Caco-2 (cell line): ENCODE results near the gene ABCA10. TPM values are rescaled to one million over a fixed set of nuclear protein-coding genes. Genes with fewer than 3 reads are reported as not detected.

ENCODE experiments used
- BruUV-seq: library from RNA; stranded (reverse); fragments of 400-500 nt; replicated peaks from 2 replicates; lab custom pipeline; 2021; lab: Mats Ljungman, UMichigan
- CTCF ChIA-PET: fragments of 300-600 bp; sonication (Branson Sonifier 250); formaldehyde crosslinking; loops from one replicate; lab custom pipeline; 2022; ENCODE audit warnings: antibody characterized with exemption; lab: Charles Lee
- POLR2A ChIA-PET: fragments of 300-600 bp; sonication (Branson Sonifier 250); formaldehyde crosslinking; loops from one replicate; lab custom pipeline; 2022; ENCODE audit warnings: antibody characterized with exemption; lab: Charles Lee
- DNase-seq, 2 experiments: peaks; one replicate each; pipeline versions ENCODE4 v3.0.0 to v3.0.0-alpha.2; 2020 to 2022
- H3K27me3 ChIP-seq: replicated peaks from 2 replicates; pipeline ENCODE4 v1.6.0; 2011; ENCODE audit warnings: low read length; ENCODE audit not compliant: control insufficient read depth, insufficient read depth
- H3K36me3 ChIP-seq: 2 replicates; pipeline ENCODE4 v1.5.1; 2011; ENCODE audit warnings: low read length; ENCODE audit not compliant: control insufficient read depth, insufficient read depth
- H3K4me1 ChIP-seq: fragments of 250-450 bp; sonication (Bioruptor Pico); 2 replicates; pipeline ENCODE4 v1.5.1; 2020; ENCODE audit warnings: mild to moderate bottlenecking
- H3K4me3 ChIP-seq: 2 replicates; pipeline ENCODE4 v1.5.1; 2011; ENCODE audit warnings: low read depth, mild to moderate bottlenecking, control low read depth, low read length
- H3K9me3 ChIP-seq: fragments of 250-450 bp; sonication (Bioruptor Pico); 2 replicates; pipeline ENCODE4 v1.5.1; 2020; ENCODE audit warnings: mild to moderate bottlenecking, moderate library complexity
- H3K27ac Mint-ChIP-seq: one replicate; pipeline ENCODE4 v1.8.0; 2022; ENCODE audit warnings: mixed read lengths; ENCODE audit not compliant: unreplicated experiment
- H3K27me3 Mint-ChIP-seq: one replicate; pipeline ENCODE4 v1.8.0; 2022; ENCODE audit warnings: mixed read lengths; ENCODE audit not compliant: insufficient read depth, unreplicated experiment
- H3K36me3 Mint-ChIP-seq: one replicate; pipeline ENCODE4 v1.8.0; 2022; ENCODE audit warnings: mild to moderate bottlenecking, mixed read lengths; ENCODE audit not compliant: insufficient read depth, unreplicated experiment
- H3K4me1 Mint-ChIP-seq: one replicate; pipeline ENCODE4 v1.8.0; 2022; ENCODE audit warnings: low read depth, mixed read lengths; ENCODE audit not compliant: unreplicated experiment
- H3K4me3 Mint-ChIP-seq: one replicate; pipeline ENCODE4 v1.8.0; 2022; ENCODE audit warnings: mild to moderate bottlenecking, moderate library complexity, mixed read lengths; ENCODE audit not compliant: unreplicated experiment
- H3K9me3 Mint-ChIP-seq: one replicate; pipeline ENCODE4 v1.8.0; 2022; ENCODE audit warnings: mixed read lengths; ENCODE audit not compliant: unreplicated experiment
- intact Hi-C: fragments of 100-400 bp; cut with micrococcal nuclease; formaldehyde crosslinking; loops from one replicate; pipeline ENCODE4 v1.10.0; 2022; ENCODE audit not compliant: unreplicated experiment
- total RNA-seq: library from RNA; stranded (reverse); gene quantifications from 2 replicates; pipeline ENCODE4 v1.2.3, GENCODE V29; 2022
- TF ChIP-seq, protein P1 (sequence below), 2 experiments: fragments of 200-600 bp in 1 of 2; IDR thresholded peaks; 1 replicate in 1 of 2; 2 replicates in 1 of 2; pipeline versions ENCODE4 v1.5.1 to v1.8.0; 2011 to 2022; ENCODE audit warnings: antibody characterized with exemption in 1 of 2, control low read depth in 1 of 2, inconsistent platforms in 1 of 2, low read depth in 1 of 2, low read length in 1 of 2, mild to moderate bottlenecking in 1 of 2, moderate library complexity in 1 of 2; ENCODE audit not compliant: insufficient read depth in 1 of 2, severe bottlenecking in 1 of 2, unreplicated experiment in 1 of 2

ABCA10 gene
- total RNA-seq, 1 experiment from 2014 or later: not detected

DNA sequence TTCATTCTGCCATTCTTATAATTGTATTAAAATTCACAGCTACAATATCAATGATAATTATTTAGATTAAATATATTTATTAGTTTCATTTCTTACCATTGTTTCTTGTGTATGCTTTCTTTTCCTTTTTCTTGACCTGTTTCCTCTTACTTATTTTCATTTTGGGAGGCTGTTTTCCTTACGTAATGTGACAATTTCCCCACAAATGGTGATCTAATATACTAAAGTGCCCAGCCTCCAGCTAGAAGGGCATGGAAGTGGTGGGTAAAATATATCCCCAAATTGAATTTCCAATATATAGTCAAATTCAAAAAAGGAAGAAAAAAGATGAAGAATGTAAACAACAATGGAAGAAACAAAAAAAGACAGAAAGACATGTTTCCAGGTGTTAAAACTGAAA lies 85.5 kb downstream of the ABCA10 start:
- Mint-ChIP-seq H3K36me3 (no peaks in the 10 kb centered on the region), H3K27me3 (no peaks in the 10 kb centered on the region), H3K4me3 (no peak overlapping the region), H3K27ac (no peak overlapping the region), H3K9me3 (no peaks in the 10 kb centered on the region), H3K4me1 (no peaks in the 10 kb centered on the region)
- Histone ChIP-seq H3K4me3 (no peak overlapping the region), H3K36me3 (no peaks in the 10 kb centered on the region), H3K4me1 (no peaks in the 10 kb centered on the region), H3K9me3 (no peaks in the 10 kb centered on the region), H3K27me3 (no peaks in the 10 kb centered on the region)
- ChIA-PET POLR2A (no interaction called here), CTCF (no interaction called here)
- DNase-seq: no peak
- intact Hi-C loops: no loop called here
- BruUV-seq: no TSS peak
- TF ChIP-seq, protein P1, sequence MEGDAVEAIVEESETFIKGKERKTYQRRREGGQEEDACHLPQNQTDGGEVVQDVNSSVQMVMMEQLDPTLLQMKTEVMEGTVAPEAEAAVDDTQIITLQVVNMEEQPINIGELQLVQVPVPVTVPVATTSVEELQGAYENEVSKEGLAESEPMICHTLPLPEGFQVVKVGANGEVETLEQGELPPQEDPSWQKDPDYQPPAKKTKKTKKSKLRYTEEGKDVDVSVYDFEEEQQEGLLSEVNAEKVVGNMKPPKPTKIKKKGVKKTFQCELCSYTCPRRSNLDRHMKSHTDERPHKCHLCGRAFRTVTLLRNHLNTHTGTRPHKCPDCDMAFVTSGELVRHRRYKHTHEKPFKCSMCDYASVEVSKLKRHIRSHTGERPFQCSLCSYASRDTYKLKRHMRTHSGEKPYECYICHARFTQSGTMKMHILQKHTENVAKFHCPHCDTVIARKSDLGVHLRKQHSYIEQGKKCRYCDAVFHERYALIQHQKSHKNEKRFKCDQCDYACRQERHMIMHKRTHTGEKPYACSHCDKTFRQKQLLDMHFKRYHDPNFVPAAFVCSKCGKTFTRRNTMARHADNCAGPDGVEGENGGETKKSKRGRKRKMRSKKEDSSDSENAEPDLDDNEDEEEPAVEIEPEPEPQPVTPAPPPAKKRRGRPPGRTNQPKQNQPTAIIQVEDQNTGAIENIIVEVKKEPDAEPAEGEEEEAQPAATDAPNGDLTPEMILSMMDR (IDR thresholded peaks at IDR 0.05; ENCODE audit: insufficient read depth in 1 of 2, low read depth in 1 of 2, low read length in 1 of 2, severe bottlenecking in 1 of 2, unreplicated experiment in 1 of 2): no peak

DNA sequence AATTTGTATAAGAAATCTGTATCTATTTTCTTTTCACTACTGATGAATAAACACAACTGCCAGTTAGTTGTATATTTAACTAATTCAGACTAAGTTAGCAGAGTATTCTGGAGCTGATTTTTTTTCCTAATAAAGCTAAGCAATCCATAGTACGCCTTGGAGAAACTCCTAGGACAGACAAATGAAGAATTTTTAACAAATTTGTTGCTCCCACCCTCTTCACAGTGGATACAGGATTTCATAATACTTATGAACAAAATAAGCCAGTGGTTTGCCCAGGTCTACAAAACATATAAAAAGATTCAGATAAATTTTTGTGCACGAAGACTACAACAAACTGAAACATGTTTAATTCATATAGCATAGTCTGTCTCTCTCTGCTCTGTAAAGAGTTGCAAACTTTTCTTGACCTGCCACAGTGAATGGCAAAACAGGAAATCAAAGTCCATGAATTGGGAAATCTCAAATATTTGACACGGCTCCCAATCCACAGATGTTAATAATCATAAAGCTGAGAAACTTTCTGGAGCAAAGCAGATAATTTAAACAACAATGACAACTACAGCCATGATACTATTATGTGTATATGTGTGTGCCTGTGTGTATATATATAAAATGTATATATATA lies 86.3 kb downstream of the ABCA10 start:
- Mint-ChIP-seq H3K4me3 (no peak overlapping the region), H3K27me3 (no peaks in the 10 kb centered on the region), H3K36me3 (no peaks in the 10 kb centered on the region), H3K9me3 (no peaks in the 10 kb centered on the region), H3K4me1 (no peaks in the 10 kb centered on the region), H3K27ac (no peak overlapping the region)
- DNase-seq: no peak
- TF ChIP-seq, protein P1 (IDR thresholded peaks at IDR 0.05; ENCODE audit: insufficient read depth in 1 of 2, low read depth in 1 of 2, low read length in 1 of 2, severe bottlenecking in 1 of 2, unreplicated experiment in 1 of 2): no peak
- no peaks in the 10 kb centered on the region for H3K36me3 ChIP-seq
- CTCF ChIA-PET: no interaction called here
- intact Hi-C loops: no loop called here
- POLR2A ChIA-PET: no interaction called here
- no peaks in the 10 kb centered on the region for H3K27me3 ChIP-seq
- H3K4me3 ChIP-seq: no peak overlapping the region
- no peaks in the 10 kb centered on the region for H3K4me1 ChIP-seq
- BruUV-seq: no TSS peak
- no peaks in the 10 kb centered on the region for H3K9me3 ChIP-seq

DNA sequence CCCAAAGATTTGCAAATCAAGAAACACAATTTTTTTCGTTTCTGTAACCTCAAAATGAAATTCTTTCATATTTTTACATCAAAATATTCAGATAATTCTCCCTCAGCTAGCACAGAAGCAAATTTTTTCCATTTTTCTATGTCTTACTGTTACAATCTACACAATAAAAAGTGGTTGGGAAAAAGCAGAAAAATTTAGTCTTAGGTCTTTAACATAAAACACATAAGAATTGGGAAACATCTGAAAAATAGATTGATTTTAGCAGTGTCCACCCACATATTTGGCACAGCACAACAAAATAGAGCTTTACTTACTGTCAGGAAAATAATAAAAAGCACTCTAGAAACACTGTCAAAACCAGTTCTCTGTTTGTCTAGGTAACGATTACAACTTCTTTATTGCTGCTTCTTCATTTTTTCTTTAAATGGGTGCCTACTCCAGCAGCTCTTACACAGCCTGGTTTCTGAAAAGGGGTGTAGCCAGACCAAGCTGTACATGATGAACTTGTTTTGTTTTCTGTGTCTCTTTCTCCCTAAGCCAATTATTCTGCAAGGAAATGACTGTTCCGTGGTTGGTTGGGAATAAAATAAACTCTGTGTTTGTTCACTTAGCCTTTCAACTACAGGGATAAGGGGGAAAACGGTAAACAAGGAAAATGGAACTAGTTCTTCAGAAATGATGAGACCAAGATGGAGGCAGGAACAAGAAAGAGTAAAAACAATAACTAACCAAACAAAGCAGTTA lies 87.0 kb downstream of the ABCA10 start, which contains the start of gene ABCA6:
TSS of gene ABCA6 (minus strand) at position 465 of the 744 bp plus-strand sequence. CDS start 1,192 bp downstream, outside the sequence.
- intact Hi-C loops: no loop called here
- DNase-seq: no peak
- no peaks in the 10 kb centered on the region for H3K27me3 ChIP-seq
- Mint-ChIP-seq H3K36me3 (no peaks in the 10 kb centered on the region), H3K9me3 (no peaks in the 10 kb centered on the region), H3K4me1 (no peaks in the 10 kb centered on the region), H3K27me3 (no peaks in the 10 kb centered on the region), H3K27ac (no peak within 1 kb of the TSS), H3K4me3 (no peak within 1 kb of the TSS)
- H3K9me3 ChIP-seq: no peaks in the 10 kb centered on the region
- BruUV-seq: no TSS peak
- no peaks in the 10 kb centered on the region for H3K4me1 ChIP-seq
- no peak within 1 kb of the TSS for H3K4me3 ChIP-seq
- no peaks in the 10 kb centered on the region for H3K36me3 ChIP-seq
- CTCF ChIA-PET: no interaction called here
- TF ChIP-seq, protein P1 (IDR thresholded peaks at IDR 0.05; ENCODE audit: insufficient read depth in 1 of 2, low read depth in 1 of 2, low read length in 1 of 2, severe bottlenecking in 1 of 2, unreplicated experiment in 1 of 2): no peak
- POLR2A ChIA-PET: interaction anchor here (0.6 kb wide), 1 partner anchor 113 kb away, joined by 3 read pairs; no protein-coding TSS in a partner anchor
